ENCODE results near the gene PIH1D1. TPM values are rescaled to one million over a fixed set of nuclear protein-coding genes. Genes with fewer than 3 reads are reported as not detected.

The PIH1D1 gene
- total and polyA plus RNA-seq, 5 donors from 2014 or later, result 109 to 150 (median 124) TPM

- no peak overlapping the region for H3K27ac ChIP-seq (ENCODE audit: insufficient read depth, low read length, poor library complexity, severe bottlenecking)
- H3K27me3 ChIP-seq (ENCODE audit: control insufficient read depth, insufficient read depth, low read length), result peaks cover 35% of the 10 kb centered on the region
- Mint-ChIP-seq H3K4me3 (peak overlapping the region; percentile 82 to 92 (median 86)), H3K36me3 (peaks cover 4% of the 10 kb centered on the region), H3K27me3 (peaks cover 62% of the 10 kb centered on the region), H3K4me1 (peaks cover 0 to 53% (median 24%) of the 10 kb centered on the region in 4 donors), H3K27ac (peak overlapping the region in 2 of 3 donors; percentile 47 to 86), H3K9me3 (peaks cover 0 to 6% (median 0%) of the 10 kb centered on the region in 7 donors)
- H3K36me3 ChIP-seq (ENCODE audit: control insufficient read depth, insufficient read depth, low read length), result peaks cover 14% of the 10 kb centered on the region
- H3K4me1 ChIP-seq (ENCODE audit: control insufficient read depth, insufficient read depth, low read length, poor library complexity, severe bottlenecking), result peaks cover 31% of the 10 kb centered on the region
- no peak for ATAC-seq (ENCODE audit: low read depth in 2 of 2)
- no peak overlapping the region for H3K4me3 ChIP-seq (ENCODE audit: low read depth, low read length)
- peak in 1 of 3 donors; percentile 28 for DNase-seq
- H3K9me3 ChIP-seq (ENCODE audit: control insufficient read depth in 2 of 2, low read length in 2 of 2), result no peaks in the 10 kb centered on the region
Measured at GRCh38 chr19:49442354-49442753, 9.3 kb downstream of the PIH1D1 start.

GRCh38 chr19:49441960-49442350, 9.7 kb downstream of the PIH1D1 start:
- DNase-seq, result no peak
- peaks cover 36% of the 10 kb centered on the region for H3K27me3 ChIP-seq (ENCODE audit: control insufficient read depth, insufficient read depth, low read length)
- Mint-ChIP-seq H3K4me3 (peak overlapping the region; percentile 82 to 92 (median 86)), H3K27me3 (peaks cover 66% of the 10 kb centered on the region), H3K4me1 (peaks cover 0 to 55% (median 26%) of the 10 kb centered on the region in 4 donors), H3K9me3 (peaks cover 0 to 7% (median 0%) of the 10 kb centered on the region in 7 donors), H3K36me3 (peaks cover 4% of the 10 kb centered on the region), H3K27ac (peak overlapping the region in 2 of 3 donors; percentile 47 to 86)
- no peak overlapping the region for H3K4me3 ChIP-seq (ENCODE audit: low read depth, low read length)
- no peak overlapping the region for H3K27ac ChIP-seq (ENCODE audit: insufficient read depth, low read length, poor library complexity, severe bottlenecking)
- H3K9me3 ChIP-seq (ENCODE audit: control insufficient read depth in 2 of 2, low read length in 2 of 2), result no peaks in the 10 kb centered on the region
- peaks cover 32% of the 10 kb centered on the region for H3K4me1 ChIP-seq (ENCODE audit: control insufficient read depth, insufficient read depth, low read length, poor library complexity, severe bottlenecking)
- H3K36me3 ChIP-seq (ENCODE audit: control insufficient read depth, insufficient read depth, low read length), result peaks cover 11% of the 10 kb centered on the region
- ATAC-seq (ENCODE audit: low read depth in 2 of 2), result no peak

DNA sequence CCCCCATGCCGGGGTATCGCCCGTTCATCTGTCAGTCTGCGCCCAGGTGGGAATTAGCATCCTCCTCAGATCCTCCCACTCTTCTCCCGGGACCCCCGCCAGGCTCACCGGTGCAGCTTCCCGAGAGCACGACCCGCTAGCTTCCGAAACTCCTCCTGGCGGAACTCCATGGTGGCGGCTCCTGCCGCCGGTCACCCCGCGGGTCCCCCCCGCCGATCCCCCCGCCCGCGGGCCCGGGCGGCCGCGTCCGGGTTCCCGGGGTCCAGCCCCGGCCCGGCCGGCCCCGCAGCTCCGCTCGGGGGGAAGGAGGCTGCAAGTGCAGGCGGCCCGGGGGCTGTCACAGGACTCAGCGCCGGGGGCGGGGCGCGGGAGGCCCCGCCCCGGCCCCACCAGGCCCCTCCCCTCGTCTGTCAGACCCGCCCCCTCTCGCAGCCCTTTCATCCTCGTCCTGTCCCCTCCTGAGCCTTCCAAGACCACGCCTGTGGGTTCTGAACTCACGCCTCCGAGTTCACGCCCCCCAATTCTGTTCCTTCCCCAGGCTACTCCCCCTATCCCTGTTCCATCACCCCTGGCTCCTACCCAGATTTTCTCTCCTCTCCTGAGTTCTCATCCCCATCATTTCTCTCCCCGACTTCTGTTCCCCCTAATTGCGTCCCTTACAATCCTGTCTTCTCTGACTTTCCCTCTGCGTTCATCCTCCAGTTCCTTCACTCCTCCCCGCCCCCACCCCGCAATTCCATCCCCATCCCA, 10.2 kb downstream of the PIH1D1 start, which contains the start of gene SLC17A7:
Gene SLC17A7, minus strand, starts transcription at position 318 of the 750 bp plus-strand sequence. Its CDS starts 148 bp downstream, at position 170.
- H3K27ac Mint-ChIP-seq, result peak within 1 kb of the TSS; percentile 39 to 86 (median 47)
- H3K9me3 ChIP-seq (ENCODE audit: control insufficient read depth in 2 of 2, low read length in 2 of 2), result no peaks in the 10 kb centered on the region
- peaks cover 0 to 7% (median 0%) of the 10 kb centered on the region in 7 donors for H3K9me3 Mint-ChIP-seq
- peaks cover 0 to 56% (median 27%) of the 10 kb centered on the region in 4 donors for H3K4me1 Mint-ChIP-seq
- peak within 1 kb of the TSS; percentile 82 to 92 (median 86) for H3K4me3 Mint-ChIP-seq
- H3K36me3 ChIP-seq (ENCODE audit: control insufficient read depth, insufficient read depth, low read length), result peaks cover 5% of the 10 kb centered on the region
- H3K4me3 ChIP-seq (ENCODE audit: low read depth, low read length), result no peak within 1 kb of the TSS
- peaks cover 72% of the 10 kb centered on the region for H3K27me3 Mint-ChIP-seq
- ATAC-seq (ENCODE audit: low read depth in 2 of 2) (no peak), DNase-seq (peak in 2 of 3 donors; percentile 44 to 45)
- peaks cover 4% of the 10 kb centered on the region for H3K36me3 Mint-ChIP-seq
- H3K27ac ChIP-seq (ENCODE audit: insufficient read depth, low read length, poor library complexity, severe bottlenecking), result no peak within 1 kb of the TSS
- H3K4me1 ChIP-seq (ENCODE audit: control insufficient read depth, insufficient read depth, low read length, poor library complexity, severe bottlenecking), result peaks cover 38% of the 10 kb centered on the region
- peaks cover 36% of the 10 kb centered on the region for H3K27me3 ChIP-seq (ENCODE audit: control insufficient read depth, insufficient read depth, low read length)

DNA sequence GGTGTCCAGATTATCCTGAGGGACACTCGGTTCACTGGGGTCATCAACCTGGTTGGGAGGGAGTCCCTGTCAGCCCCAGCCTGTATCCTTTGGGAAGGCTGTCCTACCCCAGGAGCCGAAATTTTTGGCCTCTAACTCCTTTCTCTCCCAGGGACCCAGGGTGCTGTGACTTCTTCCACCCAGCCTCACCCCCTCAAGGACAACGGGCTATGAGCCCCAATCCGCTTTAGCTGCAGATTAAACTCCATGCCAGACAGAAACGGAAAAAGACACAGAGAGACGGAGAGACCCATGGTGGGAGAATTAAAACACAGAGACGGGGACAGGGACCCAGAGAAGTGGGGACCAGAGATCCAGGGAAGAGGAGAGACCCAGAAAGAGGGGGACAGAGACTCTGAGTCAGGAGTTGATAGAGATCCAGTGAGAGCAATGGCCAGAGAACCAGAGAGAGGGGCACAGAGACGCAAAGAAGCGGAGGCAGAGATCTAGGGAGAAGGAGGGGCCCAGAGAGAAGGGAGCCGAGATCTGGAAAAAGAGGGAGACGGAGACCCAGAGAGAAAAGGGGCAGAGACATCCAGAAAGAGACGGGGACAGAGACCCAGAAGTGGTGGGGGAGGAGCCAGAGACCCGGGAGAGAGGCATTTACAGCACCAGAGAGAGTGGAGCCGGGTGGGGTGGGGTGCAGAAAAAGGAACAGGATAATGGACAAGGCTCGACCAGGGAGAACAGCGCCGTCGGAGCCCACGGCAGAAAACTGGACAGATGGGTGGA, 11.0 kb downstream of the PIH1D1 start:
- H3K4me1 ChIP-seq (ENCODE audit: control insufficient read depth, insufficient read depth, low read length, poor library complexity, severe bottlenecking), result peaks cover 38% of the 10 kb centered on the region
- Mint-ChIP-seq H3K27ac (peak overlapping the region in 1 of 3 donors; percentile 39), H3K4me1 (peaks cover 0 to 59% (median 26%) of the 10 kb centered on the region in 4 donors), H3K4me3 (peak overlapping the region in 3 of 4 donors; percentile 46 to 75 (median 67)), H3K27me3 (peaks cover 78% of the 10 kb centered on the region), H3K9me3 (peaks cover 0 to 8% (median 0%) of the 10 kb centered on the region in 7 donors), H3K36me3 (no peaks in the 10 kb centered on the region)
- no peaks in the 10 kb centered on the region for H3K36me3 ChIP-seq (ENCODE audit: control insufficient read depth, insufficient read depth, low read length)
- no peak overlapping the region for H3K27ac ChIP-seq (ENCODE audit: insufficient read depth, low read length, poor library complexity, severe bottlenecking)
- ATAC-seq (ENCODE audit: low read depth in 2 of 2) (no peak), DNase-seq (no peak)
- no peak overlapping the region for H3K4me3 ChIP-seq (ENCODE audit: low read depth, low read length)
- peaks cover 38% of the 10 kb centered on the region for H3K27me3 ChIP-seq (ENCODE audit: control insufficient read depth, insufficient read depth, low read length)
- H3K9me3 ChIP-seq (ENCODE audit: control insufficient read depth in 2 of 2, low read length in 2 of 2), result no peaks in the 10 kb centered on the region

GRCh38 chr19:49439836-49440235, 11.8 kb downstream of the PIH1D1 start:
- peaks cover 38% of the 10 kb centered on the region for H3K4me1 ChIP-seq (ENCODE audit: control insufficient read depth, insufficient read depth, low read length, poor library complexity, severe bottlenecking)
- no peak for ATAC-seq (ENCODE audit: low read depth in 2 of 2)

DNA sequence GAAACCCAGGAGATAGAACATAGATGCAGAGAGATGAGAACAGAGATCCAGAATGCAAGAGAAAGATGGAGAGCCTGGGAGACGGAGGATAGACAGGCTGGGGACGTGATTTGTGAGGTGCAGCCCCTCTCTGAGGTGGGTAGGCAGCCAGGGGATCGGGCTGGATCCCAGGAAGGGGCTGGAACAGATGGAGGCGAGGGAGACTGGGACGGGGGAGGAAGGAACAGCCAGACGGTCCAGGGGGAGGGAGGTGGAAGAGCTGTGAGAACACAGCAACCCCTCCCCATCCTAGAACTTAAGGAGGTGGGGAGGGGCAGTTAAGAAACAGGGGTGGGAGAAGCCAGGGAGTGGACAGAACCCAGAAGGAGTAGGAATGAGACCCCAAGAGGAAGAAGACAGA, 13.4 kb downstream of the PIH1D1 start:
- ATAC-seq (ENCODE audit: low read depth in 2 of 2) (no peak), DNase-seq (no peak)
- Mint-ChIP-seq H3K27ac (no peak overlapping the region), H3K27me3 (peaks cover 91% of the 10 kb centered on the region), H3K9me3 (peaks cover 0 to 8% (median 1%) of the 10 kb centered on the region in 7 donors), H3K36me3 (no peaks in the 10 kb centered on the region), H3K4me3 (peak overlapping the region in 1 of 4 donors; percentile 1), H3K4me1 (peaks cover 0 to 50% (median 27%) of the 10 kb centered on the region in 4 donors)
- peaks cover 36% of the 10 kb centered on the region for H3K4me1 ChIP-seq (ENCODE audit: control insufficient read depth, insufficient read depth, low read length, poor library complexity, severe bottlenecking)
- no peaks in the 10 kb centered on the region for H3K9me3 ChIP-seq (ENCODE audit: control insufficient read depth in 2 of 2, low read length in 2 of 2)
- H3K4me3 ChIP-seq (ENCODE audit: low read depth, low read length), result no peak overlapping the region
- no peak overlapping the region for H3K27ac ChIP-seq (ENCODE audit: insufficient read depth, low read length, poor library complexity, severe bottlenecking)
- peaks cover 47% of the 10 kb centered on the region for H3K27me3 ChIP-seq (ENCODE audit: control insufficient read depth, insufficient read depth, low read length)
- H3K36me3 ChIP-seq (ENCODE audit: control insufficient read depth, insufficient read depth, low read length), result no peaks in the 10 kb centered on the region

More at GRCh38 chr19:49439836-49440235, 11.8 kb downstream of the PIH1D1 start:
- Mint-ChIP-seq H3K36me3 (no peaks in the 10 kb centered on the region), H3K27me3 (peaks cover 86% of the 10 kb centered on the region), H3K9me3 (peaks cover 0 to 8% (median 0%) of the 10 kb centered on the region in 7 donors), H3K27ac (no peak overlapping the region), H3K4me3 (peak overlapping the region in 3 of 4 donors; percentile 12 to 75 (median 41)), H3K4me1 (peaks cover 0 to 58% (median 29%) of the 10 kb centered on the region in 4 donors)
- H3K27ac ChIP-seq (ENCODE audit: insufficient read depth, low read length, poor library complexity, severe bottlenecking), result no peak overlapping the region
- H3K4me3 ChIP-seq (ENCODE audit: low read depth, low read length), result no peak overlapping the region
- DNase-seq, result no peak
- H3K9me3 ChIP-seq (ENCODE audit: control insufficient read depth in 2 of 2, low read length in 2 of 2), result no peaks in the 10 kb centered on the region
- peaks cover 44% of the 10 kb centered on the region for H3K27me3 ChIP-seq (ENCODE audit: control insufficient read depth, insufficient read depth, low read length)
- H3K36me3 ChIP-seq (ENCODE audit: control insufficient read depth, insufficient read depth, low read length), result no peaks in the 10 kb centered on the region

DNA sequence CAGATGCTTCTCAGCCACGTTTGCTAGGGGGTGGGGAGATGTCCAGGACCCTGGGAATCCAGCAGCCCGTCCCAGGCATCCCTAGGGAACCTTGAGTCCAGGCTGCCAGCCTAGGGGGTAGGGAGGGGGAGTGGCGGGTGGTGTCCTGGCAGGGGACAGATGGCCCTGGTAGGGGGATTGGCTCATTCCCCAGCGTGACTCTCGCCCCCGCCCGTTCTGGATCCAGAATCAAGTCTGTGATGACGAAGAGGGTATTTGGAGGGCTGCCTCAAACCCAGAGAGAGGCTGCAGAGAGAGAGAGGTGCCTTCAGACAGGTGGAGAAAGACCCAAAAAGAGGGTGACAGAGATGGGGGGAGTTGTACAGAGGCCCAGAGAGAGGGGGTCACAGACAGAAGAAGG, 14.4 kb downstream of the PIH1D1 start:
- Mint-ChIP-seq H3K9me3 (peaks cover 0 to 8% (median 1%) of the 10 kb centered on the region in 7 donors), H3K4me3 (no peak overlapping the region), H3K27me3 (peaks cover 94% of the 10 kb centered on the region), H3K36me3 (no peaks in the 10 kb centered on the region), H3K4me1 (peaks cover 0 to 48% (median 24%) of the 10 kb centered on the region in 4 donors), H3K27ac (no peak overlapping the region)
- Histone ChIP-seq H3K9me3 (ENCODE audit: control insufficient read depth in 2 of 2, low read length in 2 of 2) (no peaks in the 10 kb centered on the region), H3K4me3 (ENCODE audit: low read depth, low read length) (no peak overlapping the region), H3K36me3 (ENCODE audit: control insufficient read depth, insufficient read depth, low read length) (no peaks in the 10 kb centered on the region), H3K4me1 (ENCODE audit: control insufficient read depth, insufficient read depth, low read length, poor library complexity, severe bottlenecking) (peaks cover 36% of the 10 kb centered on the region), H3K27me3 (ENCODE audit: control insufficient read depth, insufficient read depth, low read length) (peaks cover 47% of the 10 kb centered on the region), H3K27ac (ENCODE audit: insufficient read depth, low read length, poor library complexity, severe bottlenecking) (no peak overlapping the region)
- ATAC-seq (ENCODE audit: low read depth in 2 of 2), result no peak
- no peak for DNase-seq
